ENCODE measurements around the gene ADCY3. TPM values are rescaled to one million over a fixed set of nuclear protein-coding genes. Genes with fewer than 3 reads are reported as not detected.

Gene ADCY3
- total and polyA plus RNA-seq, 9 of the 15 experiments (the other 6 are each of a cell fraction or from before 2014, with no cell fraction given): 1.5 to 54.8 (median 26.3) TPM

GRCh38 chr2:24792874-24793760 lies 126.9 kb downstream of the ADCY3 start, which contains the start of the genes CENPO and PTRHD1 (continued):
- peak; percentile 46 to 93 for TF ChIP-seq AFF1 (IDR thresholded peaks at IDR 0.05; ENCODE audit: low read depth in 1 of 2, partially characterized antibody in 2 of 2)
- no peak for TF ChIP-seq ZNF75A (CRISPR knock-in tag; IDR thresholded peaks at IDR 0.05)
- no peak for TF ChIP-seq MEF2D (tag; conservative IDR thresholded peaks at IDR 0.05; ENCODE audit: low read depth)
- no peak for TF ChIP-seq ZNF121 (CRISPR knock-in tag; conservative IDR thresholded peaks at IDR 0.05)
- TF ChIP-seq ZNF655 (CRISPR knock-in tag; IDR thresholded peaks at IDR 0.05): no peak
- 0 out of 2 replicates have a peak, but pooled peaks have one; percentile 49 for TF ChIP-seq ZBTB33 (CRISPR knock-in tag; IDR thresholded peaks at IDR 0.05)
- no peak for TF ChIP-seq FOXA3 (CRISPR knock-in tag; conservative IDR thresholded peaks at IDR 0.05 in 1 of 2, IDR thresholded peaks at IDR 0.05 in 1 of 2)
- TF ChIP-seq ARID1B (IDR thresholded peaks at IDR 0.05): peak; percentile 56
- no peak for TF ChIP-seq HBP1 (CRISPR knock-in tag; IDR thresholded peaks at IDR 0.05)
- TF ChIP-seq NCOR1 (IDR thresholded peaks at IDR 0.05): peak; percentile 11; the same call in 1 of the 2 replicates
- TF ChIP-seq ZNF561 (CRISPR knock-in tag; conservative IDR thresholded peaks at IDR 0.05): no peak
- peak; percentile 43 for TF ChIP-seq RBM22 (IDR thresholded peaks at IDR 0.05; ENCODE audit: low read depth, low read length, poor library complexity, severe bottlenecking)
- TF ChIP-seq, protein P1, sequence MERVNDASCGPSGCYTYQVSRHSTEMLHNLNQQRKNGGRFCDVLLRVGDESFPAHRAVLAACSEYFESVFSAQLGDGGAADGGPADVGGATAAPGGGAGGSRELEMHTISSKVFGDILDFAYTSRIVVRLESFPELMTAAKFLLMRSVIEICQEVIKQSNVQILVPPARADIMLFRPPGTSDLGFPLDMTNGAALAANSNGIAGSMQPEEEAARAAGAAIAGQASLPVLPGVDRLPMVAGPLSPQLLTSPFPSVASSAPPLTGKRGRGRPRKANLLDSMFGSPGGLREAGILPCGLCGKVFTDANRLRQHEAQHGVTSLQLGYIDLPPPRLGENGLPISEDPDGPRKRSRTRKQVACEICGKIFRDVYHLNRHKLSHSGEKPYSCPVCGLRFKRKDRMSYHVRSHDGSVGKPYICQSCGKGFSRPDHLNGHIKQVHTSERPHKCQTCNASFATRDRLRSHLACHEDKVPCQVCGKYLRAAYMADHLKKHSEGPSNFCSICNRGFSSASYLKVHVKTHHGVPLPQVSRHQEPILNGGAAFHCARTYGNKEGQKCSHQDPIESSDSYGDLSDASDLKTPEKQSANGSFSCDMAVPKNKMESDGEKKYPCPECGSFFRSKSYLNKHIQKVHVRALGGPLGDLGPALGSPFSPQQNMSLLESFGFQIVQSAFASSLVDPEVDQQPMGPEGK (CRISPR knock-in tag; IDR thresholded peaks at IDR 0.05; ENCODE audit: borderline replicate concordance): no peak
